ENCODE data around the gene CNNM3.

The CNNM3 gene

GRCh38 chr2:96809951-96810782, 5.9 kb upstream of the CNNM3 start (continued):
- TF ChIP-seq ZNF621 (tag by site-specific recombination; IDR thresholded peaks at IDR 0.05) = no peak

GRCh38 chr2:96810783-96811192, 5.3 kb upstream of the CNNM3 start:
- no peak overlapping the region for H3K27ac ChIP-seq (ENCODE audit: extremely low read depth, low read depth, low read length)
- peaks cover 0 to 46% of the 10 kb centered on the region in 2 experiments; a peak in 2 of 3 replicates for H3K36me3 ChIP-seq (ENCODE audit: control insufficient read depth in 2 of 2, insufficient read depth in 1 of 2, low read length in 2 of 2)
- H3K9me3 ChIP-seq (ENCODE audit: control insufficient read depth, insufficient read depth, low read depth, low read length) = no peaks in the 10 kb centered on the region
- H3K4me3 ChIP-seq (ENCODE audit: low read depth, low read length) = no peak overlapping the region
- ChIA-PET CTCF (no interaction called here), POLR2A (interaction anchor here (0.6 kb wide), 1 partner anchor 530 kb away, joined by 3 read pairs; no protein-coding TSS in a partner anchor)
- TF ChIP-seq REST (tag by site-specific recombination; IDR thresholded peaks at IDR 0.05) = no peak
- no peak for TF ChIP-seq TCF7L2 (IDR thresholded peaks at IDR 0.05; ENCODE audit: borderline replicate concordance, low read depth, low read length)
- no peak for TF ChIP-seq ZNF747 (tag by site-specific recombination; IDR thresholded peaks at IDR 0.05)
- TF ChIP-seq SALL2 (tag by site-specific recombination; IDR thresholded peaks at IDR 0.05; ENCODE audit: borderline replicate concordance) = no peak
- TF ChIP-seq MEIS1 (CRISPR knock-in tag; IDR thresholded peaks at IDR 0.05; ENCODE audit: borderline replicate concordance) = no peak
- no peak for TF ChIP-seq TRIM28 (IDR thresholded peaks at IDR 0.05; ENCODE audit: borderline replicate concordance, low read length)
- no peak for TF ChIP-seq PRDM4 (tag by site-specific recombination; IDR thresholded peaks at IDR 0.05)
- no peak for TF ChIP-seq ZNF623 (tag by site-specific recombination; IDR thresholded peaks at IDR 0.05)
- TF ChIP-seq GFI1B (tag by site-specific recombination; IDR thresholded peaks at IDR 0.05) = no peak
- TF ChIP-seq ZFP69B (tag by site-specific recombination; IDR thresholded peaks at IDR 0.05) = no peak
- TF ChIP-seq FEZF1 (tag by site-specific recombination; IDR thresholded peaks at IDR 0.05) = no peak
- TF ChIP-seq ZNF221 (tag by site-specific recombination; IDR thresholded peaks at IDR 0.05; ENCODE audit: borderline replicate concordance) = no peak
- no peak for TF ChIP-seq ZNF433 (tag by site-specific recombination; IDR thresholded peaks at IDR 0.05; ENCODE audit: low read depth)
- TF ChIP-seq ZNF571 (tag by site-specific recombination; IDR thresholded peaks at IDR 0.05) = no peak
- no peak for TF ChIP-seq ZNF350 (tag by site-specific recombination; IDR thresholded peaks at IDR 0.05)
- no peak for TF ChIP-seq ZNF280D (tag by site-specific recombination; IDR thresholded peaks at IDR 0.05)
- TF ChIP-seq ZNF114 (tag by site-specific recombination; IDR thresholded peaks at IDR 0.05) = no peak
- no peak for TF ChIP-seq ZNF792 (tag by site-specific recombination; IDR thresholded peaks at IDR 0.05)
- no peaks in the 10 kb centered on the region; the same call in 1 of the 2 replicates for H3K4me1 ChIP-seq (ENCODE audit: control insufficient read depth, insufficient read depth, low read length)
